ENCODE measurements around the gene AQP4.
A peak's percentile ranks its signal among the peaks of the same experiment; 100 is the strongest.

Gene AQP4

GRCh38 chr18:26832302-26832701 lies 33.2 kb downstream of the AQP4 start:
- DNase-seq, result no peak

- no peak for DNase-seq
Observed at GRCh38 chr18:26827581-26827980, 37.9 kb downstream of the AQP4 start.

GRCh38 chr18:26826656-26827235 lies 38.8 kb downstream of the AQP4 start:
- no peak for DNase-seq

GRCh38 chr18:26821181-26821580 lies 44.3 kb downstream of the AQP4 start:
- no peak for DNase-seq

GRCh38 chr18:26819046-26819445 lies 46.5 kb downstream of the AQP4 start:
- DNase-seq, result no peak

- DNase-seq, result no peak
Observed at GRCh38 chr18:26818461-26818860, 47.0 kb downstream of the AQP4 start.

GRCh38 chr18:26813043-26813442 lies 52.5 kb downstream of the AQP4 start:
- peak; percentile 15 for DNase-seq

- no peak for DNase-seq
Observed at GRCh38 chr18:26812462-26812861, 53.0 kb downstream of the AQP4 start.

- no peak for DNase-seq
Observed at GRCh38 chr18:26809346-26809745, 56.2 kb downstream of the AQP4 start.

GRCh38 chr18:26806224-26806623 lies 59.3 kb downstream of the AQP4 start:
- DNase-seq, result no peak

- no peak for DNase-seq
Observed at GRCh38 chr18:26804519-26804918, 61.0 kb downstream of the AQP4 start.

- DNase-seq, result no peak
Observed at GRCh38 chr18:26803643-26804042, 61.9 kb downstream of the AQP4 start.

- DNase-seq, result no peak
Observed at GRCh38 chr18:26802330-26803200, 62.9 kb downstream of the AQP4 start.

Data from 8988T (cell line).